ENCODE results near the gene ARL14EP.

Gene ARL14EP

GRCh38 chr11:30348035-30348434, 25.1 kb downstream of the ARL14EP start:
- no peak for TF ChIP-seq PAX5 (IDR thresholded peaks at IDR 0.05; ENCODE audit: insufficient read depth, low read length, severe bottlenecking)
- TF ChIP-seq POLR2AphosphoS5 (IDR thresholded peaks at IDR 0.05; ENCODE audit: low read depth, low read length) = no peak
- TF ChIP-seq POLR2A (IDR thresholded peaks at IDR 0.05; ENCODE audit: low read depth, low read length) = no peak
- no peak for TF ChIP-seq SPI1 (IDR thresholded peaks at IDR 0.05; ENCODE audit: low read depth, low read length)
- TF ChIP-seq POU2F2 (IDR thresholded peaks at IDR 0.05; ENCODE audit: low read depth, low read length) = no peak
- no peak for TF ChIP-seq TAF1 (IDR thresholded peaks at IDR 0.05; ENCODE audit: low read depth, low read length)
- DNase-seq (ENCODE audit: insufficient read length, low spot score) (no peak), FAIRE-seq (no peak)

- TF ChIP-seq TAF1 (IDR thresholded peaks at IDR 0.05; ENCODE audit: low read depth, low read length) = no peak
- no peak for TF ChIP-seq POU2F2 (IDR thresholded peaks at IDR 0.05; ENCODE audit: low read depth, low read length)
- no peak for TF ChIP-seq PAX5 (IDR thresholded peaks at IDR 0.05; ENCODE audit: insufficient read depth, low read length, severe bottlenecking)
- TF ChIP-seq POLR2AphosphoS5 (IDR thresholded peaks at IDR 0.05; ENCODE audit: low read depth, low read length) = no peak
- no peak for TF ChIP-seq SPI1 (IDR thresholded peaks at IDR 0.05; ENCODE audit: low read depth, low read length)
- no peak for TF ChIP-seq POLR2A (IDR thresholded peaks at IDR 0.05; ENCODE audit: low read depth, low read length)
- DNase-seq (ENCODE audit: insufficient read length, low spot score) (no peak), FAIRE-seq (no peak)
Measured at GRCh38 chr11:30349885-30350284, 27.0 kb downstream of the ARL14EP start.

- FAIRE-seq = no peak
- DNase-seq (ENCODE audit: insufficient read length, low spot score) = no peak
- TF ChIP-seq TAF1 (IDR thresholded peaks at IDR 0.05; ENCODE audit: low read depth, low read length) (no peak), PAX5 (IDR thresholded peaks at IDR 0.05; ENCODE audit: insufficient read depth, low read length, severe bottlenecking) (no peak), SPI1 (IDR thresholded peaks at IDR 0.05; ENCODE audit: low read depth, low read length) (no peak), POU2F2 (IDR thresholded peaks at IDR 0.05; ENCODE audit: low read depth, low read length) (no peak), POLR2AphosphoS5 (IDR thresholded peaks at IDR 0.05; ENCODE audit: low read depth, low read length) (no peak), POLR2A (IDR thresholded peaks at IDR 0.05; ENCODE audit: low read depth, low read length) (no peak)
Measured at GRCh38 chr11:30350384-30350783, 27.5 kb downstream of the ARL14EP start.

GRCh38 chr11:30351061-30351460, 28.2 kb downstream of the ARL14EP start:
- no peak for TF ChIP-seq TAF1 (IDR thresholded peaks at IDR 0.05; ENCODE audit: low read depth, low read length)
- TF ChIP-seq SPI1 (IDR thresholded peaks at IDR 0.05; ENCODE audit: low read depth, low read length) = no peak
- TF ChIP-seq PAX5 (IDR thresholded peaks at IDR 0.05; ENCODE audit: insufficient read depth, low read length, severe bottlenecking) = no peak
- TF ChIP-seq POU2F2 (IDR thresholded peaks at IDR 0.05; ENCODE audit: low read depth, low read length) = no peak
- no peak for TF ChIP-seq POLR2A (IDR thresholded peaks at IDR 0.05; ENCODE audit: low read depth, low read length)
- TF ChIP-seq POLR2AphosphoS5 (IDR thresholded peaks at IDR 0.05; ENCODE audit: low read depth, low read length) = no peak
- DNase-seq (ENCODE audit: insufficient read length, low spot score) = no peak
- no peak for FAIRE-seq

GRCh38 chr11:30356391-30356790, 33.5 kb downstream of the ARL14EP start:
- TF ChIP-seq POLR2AphosphoS5 (IDR thresholded peaks at IDR 0.05; ENCODE audit: low read depth, low read length) = no peak
- no peak for TF ChIP-seq POLR2A (IDR thresholded peaks at IDR 0.05; ENCODE audit: low read depth, low read length)
- no peak for TF ChIP-seq PAX5 (IDR thresholded peaks at IDR 0.05; ENCODE audit: insufficient read depth, low read length, severe bottlenecking)
- no peak for TF ChIP-seq TAF1 (IDR thresholded peaks at IDR 0.05; ENCODE audit: low read depth, low read length)
- no peak for TF ChIP-seq SPI1 (IDR thresholded peaks at IDR 0.05; ENCODE audit: low read depth, low read length)
- no peak for TF ChIP-seq POU2F2 (IDR thresholded peaks at IDR 0.05; ENCODE audit: low read depth, low read length)
- FAIRE-seq = no peak
- DNase-seq (ENCODE audit: insufficient read length, low spot score) = no peak

- FAIRE-seq = no peak
- TF ChIP-seq POLR2AphosphoS5 (IDR thresholded peaks at IDR 0.05; ENCODE audit: low read depth, low read length) (no peak), POLR2A (IDR thresholded peaks at IDR 0.05; ENCODE audit: low read depth, low read length) (no peak), POU2F2 (IDR thresholded peaks at IDR 0.05; ENCODE audit: low read depth, low read length) (no peak)
- DNase-seq (ENCODE audit: insufficient read length, low spot score) = no peak
Measured at GRCh38 chr11:30357872-30358271, 35.0 kb downstream of the ARL14EP start.

GRCh38 chr11:30358536-30358935, 35.6 kb downstream of the ARL14EP start:
- DNase-seq (ENCODE audit: insufficient read length, low spot score) (no peak), FAIRE-seq (no peak)
- TF ChIP-seq POU2F2 (IDR thresholded peaks at IDR 0.05; ENCODE audit: low read depth, low read length) = no peak

GRCh38 chr11:30360741-30361140, 37.8 kb downstream of the ARL14EP start:
- DNase-seq (ENCODE audit: insufficient read length, low spot score) (no peak), FAIRE-seq (no peak)
- TF ChIP-seq POLR2AphosphoS5 (IDR thresholded peaks at IDR 0.05; ENCODE audit: low read depth, low read length) (no peak), TAF1 (IDR thresholded peaks at IDR 0.05; ENCODE audit: low read depth, low read length) (no peak), PAX5 (IDR thresholded peaks at IDR 0.05; ENCODE audit: insufficient read depth, low read length, severe bottlenecking) (no peak), POU2F2 (IDR thresholded peaks at IDR 0.05; ENCODE audit: low read depth, low read length) (no peak), SPI1 (IDR thresholded peaks at IDR 0.05; ENCODE audit: low read depth, low read length) (no peak), POLR2A (IDR thresholded peaks at IDR 0.05; ENCODE audit: low read depth, low read length) (no peak)

GRCh38 chr11:30364139-30364836, 41.4 kb downstream of the ARL14EP start:
- FAIRE-seq (no peak), DNase-seq (ENCODE audit: insufficient read length, low spot score) (no peak)
- TF ChIP-seq POU2F2 (IDR thresholded peaks at IDR 0.05; ENCODE audit: low read depth, low read length) (no peak), PAX5 (IDR thresholded peaks at IDR 0.05; ENCODE audit: insufficient read depth, low read length, severe bottlenecking) (no peak), SPI1 (IDR thresholded peaks at IDR 0.05; ENCODE audit: low read depth, low read length) (no peak), TAF1 (IDR thresholded peaks at IDR 0.05; ENCODE audit: low read depth, low read length) (no peak), POLR2AphosphoS5 (IDR thresholded peaks at IDR 0.05; ENCODE audit: low read depth, low read length) (no peak), POLR2A (IDR thresholded peaks at IDR 0.05; ENCODE audit: low read depth, low read length) (no peak)

GRCh38 chr11:30364837-30365482, 42.1 kb downstream of the ARL14EP start:
- no peak for FAIRE-seq
- DNase-seq (ENCODE audit: insufficient read length, low spot score) = no peak
- no peak for TF ChIP-seq POLR2AphosphoS5 (IDR thresholded peaks at IDR 0.05; ENCODE audit: low read depth, low read length)
- TF ChIP-seq TAF1 (IDR thresholded peaks at IDR 0.05; ENCODE audit: low read depth, low read length) = no peak
- TF ChIP-seq SPI1 (IDR thresholded peaks at IDR 0.05; ENCODE audit: low read depth, low read length) = no peak
- no peak for TF ChIP-seq POU2F2 (IDR thresholded peaks at IDR 0.05; ENCODE audit: low read depth, low read length)
- TF ChIP-seq POLR2A (IDR thresholded peaks at IDR 0.05; ENCODE audit: low read depth, low read length) = no peak
- no peak for TF ChIP-seq PAX5 (IDR thresholded peaks at IDR 0.05; ENCODE audit: insufficient read depth, low read length, severe bottlenecking)

All from GM12891 (cell line).